ENCODE measurements around the gene SLC28A3. TPM values are rescaled to one million over a fixed set of nuclear protein-coding genes. Genes with fewer than 3 reads are reported as not detected.

The SLC28A3 gene
- total RNA-seq, 1 experiment from 2014 or later: not detected

- TF ChIP-seq ARID4B (CRISPR knock-in tag; IDR thresholded peaks at IDR 0.05; ENCODE audit: borderline replicate concordance) (no peak), CBFB (CRISPR knock-in tag; IDR thresholded peaks at IDR 0.05; ENCODE audit: low read depth) (no peak), TEAD4 (CRISPR knock-in tag; IDR thresholded peaks at IDR 0.05) (no peak), NR2C2 (CRISPR knock-in tag; IDR thresholded peaks at IDR 0.05) (no peak), NFE2L1 (CRISPR knock-in tag; IDR thresholded peaks at IDR 0.05) (no peak), ZNF232 (CRISPR knock-in tag; IDR thresholded peaks at IDR 0.05) (no peak), ZNF317 (CRISPR knock-in tag; IDR thresholded peaks at IDR 0.05; ENCODE audit: borderline replicate concordance, low read depth) (no peak), ATF2 (CRISPR knock-in tag; IDR thresholded peaks at IDR 0.05; ENCODE audit: borderline replicate concordance, low read depth) (no peak), SMAD4 (CRISPR knock-in tag; IDR thresholded peaks at IDR 0.05) (no peak), ZNF423 (CRISPR knock-in tag; IDR thresholded peaks at IDR 0.05) (no peak), ZNF671 (CRISPR knock-in tag; IDR thresholded peaks at IDR 0.05) (no peak), FOXP1 (CRISPR knock-in tag; IDR thresholded peaks at IDR 0.05; ENCODE audit: borderline replicate concordance) (no peak), CTCF (IDR thresholded peaks at IDR 0.05) (no peak), ZNF425 (CRISPR knock-in tag; conservative IDR thresholded peaks at IDR 0.05) (no peak)
These were observed 110.0 kb downstream of the SLC28A3 start (continued) for GRCh38 chr9:84230355-84231145.

GRCh38 chr9:84229191-84229590, 111.4 kb downstream of the SLC28A3 start:
- DNase-seq (ENCODE audit: low spot score) (no peak), ATAC-seq (no peak; the same call in 1 of the 2 replicates)
- CTCF ChIA-PET: interaction anchor here (1.0 kb wide), 1 partner anchor 10 kb away, joined by 4 read pairs; no protein-coding TSS in a partner anchor
- TF ChIP-seq CREB1 (CRISPR knock-in tag; IDR thresholded peaks at IDR 0.05) (no peak), CTCF (IDR thresholded peaks at IDR 0.05) (no peak), FOXJ3 (CRISPR knock-in tag; IDR thresholded peaks at IDR 0.05; ENCODE audit: borderline replicate concordance) (no peak), NFE2L1 (CRISPR knock-in tag; IDR thresholded peaks at IDR 0.05) (no peak), ZMAT4 (CRISPR knock-in tag; IDR thresholded peaks at IDR 0.05) (no peak), FOXP4 (CRISPR knock-in tag; IDR thresholded peaks at IDR 0.05) (no peak), TCF7 (CRISPR knock-in tag; IDR thresholded peaks at IDR 0.05; ENCODE audit: low read depth) (no peak), ZBTB21 (CRISPR knock-in tag; IDR thresholded peaks at IDR 0.05; ENCODE audit: borderline replicate concordance) (no peak), ZNF219 (CRISPR knock-in tag; IDR thresholded peaks at IDR 0.05; ENCODE audit: borderline replicate concordance) (no peak)

More at GRCh38 chr9:84229191-84229590, 111.4 kb downstream of the SLC28A3 start:
- Mint-ChIP-seq H3K4me3 (no peak overlapping the region), H3K9me3 (no peaks in the 10 kb centered on the region), H3K4me1 (peaks cover 34% of the 10 kb centered on the region), H3K27me3 (ENCODE audit: low read depth) (no peaks in the 10 kb centered on the region; the same call in 1 of the 2 replicates), H3K36me3 (no peaks in the 10 kb centered on the region), H3K27ac (no peak overlapping the region)
- POLR2A ChIA-PET: no interaction called here

All from WTC11 (cell line).